Pulmonary artery endothelial cell (primary cell): ENCODE data around the gene RNU7-1. TPM values are rescaled to one million over a fixed set of nuclear protein-coding genes. Genes with fewer than 3 reads are reported as not detected.

ENCODE experiments used
- DNase-seq: peaks from one replicate; pipeline ENCODE4 v3.0.0-alpha.2; 2011; ENCODE audit warnings: low read depth, low spot score
- total RNA-seq: library from RNA; depleted of rRNA; stranded (reverse); fragments of >200 nt; gene quantifications from 2 replicates; pipeline ENCODE4 v1.2.3, GENCODE V29; 2014

The RNU7-1 gene
- total RNA-seq, 1 donor from 2014 or later = not detected

GRCh38 chr12:6952121-6952862, 8.7 kb downstream of the RNU7-1 start:
- DNase-seq = no peak

GRCh38 chr12:6952863-6953441, 9.3 kb downstream of the RNU7-1 start:
- no peak for DNase-seq

DNA sequence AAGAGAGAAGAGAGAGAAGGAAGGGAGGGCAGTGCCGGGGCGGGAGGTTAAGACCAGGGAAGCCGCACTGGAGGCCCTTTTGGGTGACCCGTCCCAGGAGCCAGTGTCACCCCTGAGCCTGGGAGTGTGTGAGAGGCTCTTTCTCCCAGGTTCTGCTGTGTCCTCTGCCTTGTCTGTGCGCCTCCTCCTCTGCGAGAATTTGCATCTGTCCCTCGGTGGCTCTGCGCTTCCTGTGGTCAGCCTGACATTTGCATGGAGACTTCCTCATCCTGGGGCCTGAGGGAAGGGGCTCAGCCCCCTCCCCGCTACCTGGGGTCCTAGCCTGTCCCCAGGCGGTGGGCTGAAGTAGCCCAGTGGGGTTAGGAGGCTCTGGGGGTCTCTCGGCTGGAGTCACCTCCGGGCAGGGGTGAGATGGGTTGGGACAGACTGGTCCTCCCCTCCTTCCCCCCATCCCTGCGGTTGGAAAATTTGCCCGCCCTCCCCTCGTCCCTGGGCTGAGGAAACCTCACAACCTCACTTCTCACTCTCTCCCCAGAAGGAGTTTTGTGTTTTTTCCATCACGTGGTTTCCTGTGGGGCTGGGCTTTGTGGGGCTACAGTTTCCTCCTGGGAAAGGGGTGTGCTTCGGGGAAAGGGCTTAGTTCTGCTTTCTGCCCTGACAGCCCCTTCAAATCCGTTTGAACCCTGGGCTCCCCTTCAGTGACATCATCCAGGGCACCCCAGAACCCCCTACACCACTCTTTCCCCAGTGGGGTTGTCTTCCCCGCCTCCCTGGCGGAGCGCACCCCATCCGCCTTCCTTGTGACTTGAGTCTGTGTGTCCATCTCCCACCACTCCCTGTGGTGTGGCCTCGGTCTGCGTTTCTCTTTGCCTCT, 10.1 kb downstream of the RNU7-1 start:
- DNase-seq = no peak

- no peak for DNase-seq
These were observed 10.9 kb downstream of the RNU7-1 start for GRCh38 chr12:6954316-6955107.

DNA sequence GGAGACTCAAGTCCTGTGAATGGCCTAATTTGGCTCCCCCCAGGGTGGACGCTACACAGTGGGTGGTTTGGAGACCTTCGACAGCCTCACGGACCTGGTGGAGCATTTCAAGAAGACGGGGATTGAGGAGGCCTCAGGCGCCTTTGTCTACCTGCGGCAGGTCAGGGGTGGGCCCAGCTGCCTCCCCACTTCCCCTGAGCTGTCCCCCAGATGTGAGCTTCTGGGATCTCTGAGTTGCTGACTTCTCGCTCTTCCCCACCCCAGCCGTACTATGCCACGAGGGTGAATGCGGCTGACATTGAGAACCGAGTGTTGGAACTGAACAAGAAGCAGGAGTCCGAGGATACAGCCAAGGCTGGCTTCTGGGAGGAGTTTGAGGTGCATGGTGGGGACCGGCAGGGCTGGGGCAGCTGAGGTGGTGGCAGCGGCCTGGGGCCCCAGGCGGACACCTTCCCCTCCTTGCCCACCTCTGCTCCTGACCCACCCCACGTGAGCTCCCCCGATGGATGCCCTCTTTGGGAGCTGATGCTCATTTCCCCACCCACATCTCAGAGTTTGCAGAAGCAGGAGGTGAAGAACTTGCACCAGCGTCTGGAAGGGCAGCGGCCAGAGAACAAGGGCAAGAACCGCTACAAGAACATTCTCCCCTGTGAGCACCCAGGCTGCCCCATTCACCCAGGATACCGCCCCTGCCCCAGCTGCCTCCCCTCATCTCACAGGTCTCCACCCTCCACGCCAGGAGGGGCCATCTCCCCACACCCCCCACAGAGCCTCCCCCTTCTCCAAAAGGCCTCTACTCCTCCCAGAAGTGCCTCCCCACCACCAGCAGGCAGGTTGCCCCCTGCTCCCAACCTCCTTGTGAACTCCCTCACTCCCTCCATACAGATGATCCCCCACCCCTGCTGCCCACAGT, 11.7 kb downstream of the RNU7-1 start:
- no peak for DNase-seq

DNA sequence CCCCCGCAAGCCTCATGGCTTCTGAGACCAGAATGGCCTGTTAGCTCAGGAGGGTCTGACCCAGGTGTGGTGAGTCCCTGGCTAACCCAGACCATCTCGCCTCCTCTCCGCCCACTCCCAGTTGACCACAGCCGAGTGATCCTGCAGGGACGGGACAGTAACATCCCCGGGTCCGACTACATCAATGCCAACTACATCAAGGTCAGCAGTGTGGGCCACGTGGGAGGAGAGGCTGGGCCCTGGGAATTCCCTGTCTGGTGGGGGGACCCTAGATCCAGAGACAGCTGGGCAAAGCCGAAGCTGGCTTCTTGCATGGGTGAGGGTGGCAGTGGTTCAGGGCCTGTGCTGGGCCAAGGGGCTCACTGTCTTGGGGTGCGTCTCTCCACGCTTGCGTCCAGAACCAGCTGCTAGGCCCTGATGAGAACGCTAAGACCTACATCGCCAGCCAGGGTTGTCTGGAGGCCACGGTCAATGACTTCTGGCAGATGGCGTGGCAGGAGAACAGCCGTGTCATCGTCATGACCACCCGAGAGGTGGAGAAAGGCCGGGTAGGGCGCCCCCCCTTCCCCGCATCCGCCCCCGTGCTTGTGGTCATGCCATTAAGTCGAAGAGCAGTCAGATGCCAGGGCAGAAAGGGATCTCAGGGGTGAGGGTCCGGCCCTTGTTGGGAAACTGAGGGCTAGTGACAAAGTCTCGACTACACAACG, 12.6 kb downstream of the RNU7-1 start:
- DNase-seq = no peak

DNA sequence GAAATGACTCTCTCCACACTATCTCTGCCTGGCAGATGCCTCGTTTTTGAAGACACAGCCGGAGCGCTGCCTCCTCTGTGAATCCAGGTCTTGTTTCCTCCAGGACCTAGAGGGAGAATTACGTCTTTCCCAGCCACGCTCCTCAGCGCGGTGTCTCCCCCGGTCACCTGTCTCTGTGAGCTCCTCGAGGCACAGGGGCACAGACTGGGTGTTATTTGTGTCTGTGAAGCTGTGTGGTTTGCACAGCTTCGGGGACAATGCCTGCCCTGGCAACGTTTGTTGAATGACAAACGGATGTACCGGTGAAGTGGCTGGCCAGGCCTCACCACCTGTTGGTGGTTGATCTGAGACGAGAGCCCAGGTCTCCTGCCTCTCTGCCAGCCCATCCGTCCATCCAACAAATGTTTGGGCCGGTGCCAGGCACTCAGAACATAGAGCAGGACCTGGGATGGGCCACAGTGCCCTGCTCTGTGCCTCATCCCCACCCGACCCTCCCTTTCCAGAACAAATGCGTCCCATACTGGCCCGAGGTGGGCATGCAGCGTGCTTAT, 13.6 kb downstream of the RNU7-1 start:
- no peak for DNase-seq

DNA sequence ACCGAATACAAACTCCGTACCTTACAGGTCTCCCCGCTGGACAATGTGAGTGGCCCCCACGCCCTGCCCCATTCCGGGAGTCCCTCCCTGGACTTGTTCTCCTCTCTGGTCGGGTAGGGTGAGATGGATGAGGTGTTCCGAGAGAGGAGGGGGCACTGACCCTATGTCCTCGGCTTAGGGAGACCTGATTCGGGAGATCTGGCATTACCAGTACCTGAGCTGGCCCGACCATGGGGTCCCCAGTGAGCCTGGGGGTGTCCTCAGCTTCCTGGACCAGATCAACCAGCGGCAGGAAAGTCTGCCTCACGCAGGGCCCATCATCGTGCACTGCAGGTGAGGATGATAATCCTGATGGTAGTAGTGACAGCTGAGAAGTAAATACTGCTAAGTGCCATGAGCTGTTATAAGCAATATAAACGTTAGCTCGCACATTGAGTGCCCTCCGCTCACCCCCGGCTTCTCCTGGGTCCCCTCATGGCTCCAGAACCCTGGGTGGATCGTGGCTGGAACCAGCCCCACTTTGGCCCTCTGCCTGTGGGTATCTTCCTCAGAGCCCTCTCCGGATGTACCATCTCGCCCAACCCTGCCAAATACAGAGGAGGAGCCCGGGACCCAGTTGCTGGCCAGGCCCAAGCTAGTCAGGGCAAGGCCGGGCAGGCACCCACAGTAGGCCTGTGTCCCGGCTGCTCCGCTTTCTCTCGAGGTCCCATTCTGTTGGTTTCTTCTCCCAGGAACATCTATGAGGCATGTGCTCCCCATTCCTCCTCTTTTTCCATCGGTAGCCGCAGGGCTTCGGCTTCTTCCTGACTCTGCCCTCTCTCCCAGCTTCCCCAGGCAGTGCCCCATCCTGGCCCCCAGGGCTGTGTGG, 14.4 kb downstream of the RNU7-1 start:
- no peak for DNase-seq

GRCh38 chr12:6958609-6959057, 15.0 kb downstream of the RNU7-1 start:
- no peak for DNase-seq

- DNase-seq = no peak
These were observed 15.6 kb downstream of the RNU7-1 start for GRCh38 chr12:6959058-6959804.

DNA sequence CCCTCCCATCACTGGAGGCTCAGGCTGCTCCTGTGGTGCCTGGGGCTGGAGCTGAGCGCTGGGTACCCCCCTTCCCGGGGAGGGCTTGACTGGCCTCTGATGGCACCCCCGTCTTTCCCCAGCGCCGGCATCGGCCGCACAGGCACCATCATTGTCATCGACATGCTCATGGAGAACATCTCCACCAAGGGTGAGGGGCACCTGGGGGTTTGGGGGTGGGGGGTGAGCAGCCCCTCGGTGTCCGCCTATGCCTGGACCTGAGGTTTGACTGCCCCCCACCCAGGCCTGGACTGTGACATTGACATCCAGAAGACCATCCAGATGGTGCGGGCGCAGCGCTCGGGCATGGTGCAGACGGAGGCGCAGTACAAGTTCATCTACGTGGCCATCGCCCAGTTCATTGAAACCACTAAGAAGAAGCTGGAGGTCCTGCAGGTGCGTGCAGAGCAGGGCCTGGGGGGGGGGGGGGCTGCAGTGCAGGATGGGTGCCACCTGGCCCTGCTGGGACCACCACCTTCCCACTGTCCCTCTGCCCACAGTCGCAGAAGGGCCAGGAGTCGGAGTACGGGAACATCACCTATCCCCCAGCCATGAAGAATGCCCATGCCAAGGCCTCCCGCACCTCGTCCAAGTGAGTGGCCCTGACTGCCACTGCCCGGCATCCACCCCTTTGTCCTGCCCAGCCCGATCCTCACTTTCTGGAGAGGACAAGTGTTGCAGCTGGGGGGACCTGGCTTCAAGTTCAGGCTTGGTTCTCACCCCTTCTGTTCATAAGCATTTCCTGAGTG, 16.4 kb downstream of the RNU7-1 start:
- no peak for DNase-seq

- no peak for DNase-seq
These were observed 17.1 kb downstream of the RNU7-1 start for GRCh38 chr12:6960593-6961277.

DNA sequence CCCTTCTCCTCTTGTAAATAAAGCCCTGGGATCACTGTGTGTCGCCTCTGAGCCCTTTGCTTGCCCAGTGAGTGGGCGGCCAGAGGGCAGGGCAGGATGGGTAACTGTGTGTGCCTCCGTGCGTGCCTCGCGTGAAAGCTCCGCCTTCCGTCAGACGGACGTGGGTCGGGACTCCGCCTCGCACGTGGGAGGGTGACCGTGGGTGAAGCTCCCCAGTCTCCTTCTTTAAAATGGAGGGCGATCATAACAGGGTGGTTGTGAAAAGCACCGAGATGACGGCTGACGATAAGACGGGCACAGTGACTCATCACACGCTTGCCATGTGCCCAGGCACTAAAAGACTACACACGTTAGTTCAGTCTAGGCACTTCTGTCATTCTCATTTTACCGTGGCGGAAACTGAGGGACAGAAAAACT, 17.7 kb downstream of the RNU7-1 start:
- DNase-seq = no peak

GRCh38 chr12:6961695-6962284, 18.2 kb downstream of the RNU7-1 start:
- no peak for DNase-seq

GRCh38 chr12:6962285-6963015, 18.8 kb downstream of the RNU7-1 start:
- DNase-seq = no peak
